HL-60 (cell line): Measurements from ENCODE around the gene RBPJ.

ENCODE experiments used
- CTCF ChIP-seq: IDR thresholded peaks from one replicate; pipeline ENCODE4 v1.5.1; 2011; ENCODE audit warnings: low read length, control low read depth, inconsistent platforms; ENCODE audit not compliant: insufficient read depth
- POLR2AphosphoS5 ChIP-seq: IDR thresholded peaks from 2 replicates; pipeline ENCODE4 v1.6.1; 2012; ENCODE audit warnings: low read depth
- SPI1 ChIP-seq: IDR thresholded peaks from 2 replicates; pipeline ENCODE4 v1.6.1; 2012; ENCODE audit warnings: low read depth, mild to moderate bottlenecking, borderline replicate concordance
- TF ChIP-seq, protein P1 (sequence below): IDR thresholded peaks from 2 replicates; pipeline ENCODE4 v1.6.1; 2012; ENCODE audit warnings: low read depth; ENCODE audit not compliant: insufficient replicate concordance

DNA sequence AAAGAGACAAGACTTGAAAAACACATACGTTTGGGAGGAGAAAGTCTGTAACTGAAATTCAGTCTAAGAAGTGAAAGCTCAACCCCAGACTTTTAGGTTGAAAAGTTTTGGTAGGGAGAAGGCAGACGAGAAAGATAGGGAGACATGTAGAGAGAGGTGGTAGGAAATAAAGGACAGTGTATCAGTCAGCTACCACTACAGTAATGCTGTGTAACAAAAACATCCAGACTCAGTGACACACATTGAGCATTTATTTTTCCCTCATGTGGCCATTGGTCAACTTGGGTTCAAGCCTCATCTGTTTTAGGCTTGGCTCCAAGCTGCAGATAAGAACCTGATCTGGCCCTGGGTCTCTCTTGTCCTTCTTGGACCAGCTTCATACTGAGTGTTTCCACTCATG, 142.6 kb downstream of the RBPJ start:
- no peak for TF ChIP-seq CTCF
- TF ChIP-seq POLR2AphosphoS5 = no peak
- TF ChIP-seq SPI1 = no peak
- TF ChIP-seq, protein P1, sequence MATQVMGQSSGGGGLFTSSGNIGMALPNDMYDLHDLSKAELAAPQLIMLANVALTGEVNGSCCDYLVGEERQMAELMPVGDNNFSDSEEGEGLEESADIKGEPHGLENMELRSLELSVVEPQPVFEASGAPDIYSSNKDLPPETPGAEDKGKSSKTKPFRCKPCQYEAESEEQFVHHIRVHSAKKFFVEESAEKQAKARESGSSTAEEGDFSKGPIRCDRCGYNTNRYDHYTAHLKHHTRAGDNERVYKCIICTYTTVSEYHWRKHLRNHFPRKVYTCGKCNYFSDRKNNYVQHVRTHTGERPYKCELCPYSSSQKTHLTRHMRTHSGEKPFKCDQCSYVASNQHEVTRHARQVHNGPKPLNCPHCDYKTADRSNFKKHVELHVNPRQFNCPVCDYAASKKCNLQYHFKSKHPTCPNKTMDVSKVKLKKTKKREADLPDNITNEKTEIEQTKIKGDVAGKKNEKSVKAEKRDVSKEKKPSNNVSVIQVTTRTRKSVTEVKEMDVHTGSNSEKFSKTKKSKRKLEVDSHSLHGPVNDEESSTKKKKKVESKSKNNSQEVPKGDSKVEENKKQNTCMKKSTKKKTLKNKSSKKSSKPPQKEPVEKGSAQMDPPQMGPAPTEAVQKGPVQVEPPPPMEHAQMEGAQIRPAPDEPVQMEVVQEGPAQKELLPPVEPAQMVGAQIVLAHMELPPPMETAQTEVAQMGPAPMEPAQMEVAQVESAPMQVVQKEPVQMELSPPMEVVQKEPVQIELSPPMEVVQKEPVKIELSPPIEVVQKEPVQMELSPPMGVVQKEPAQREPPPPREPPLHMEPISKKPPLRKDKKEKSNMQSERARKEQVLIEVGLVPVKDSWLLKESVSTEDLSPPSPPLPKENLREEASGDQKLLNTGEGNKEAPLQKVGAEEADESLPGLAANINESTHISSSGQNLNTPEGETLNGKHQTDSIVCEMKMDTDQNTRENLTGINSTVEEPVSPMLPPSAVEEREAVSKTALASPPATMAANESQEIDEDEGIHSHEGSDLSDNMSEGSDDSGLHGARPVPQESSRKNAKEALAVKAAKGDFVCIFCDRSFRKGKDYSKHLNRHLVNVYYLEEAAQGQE = no peak
